CD4-positive, alpha-beta T cell treated with Interleukin-1 beta for 1 hour (primary cell): Measurements from ENCODE around the gene IL12B.
"Not testable (repeated sequence)": the region's sequence is repeated elsewhere in the genome, so short reads cannot be mapped to it uniquely, and the experiment has no call there.

Experiments
- DNase-seq, 2 donors: peaks; one replicate each; pipeline ENCODE4 v3.0.0-alpha.2; 2020 to 2022

The IL12B gene

DNA sequence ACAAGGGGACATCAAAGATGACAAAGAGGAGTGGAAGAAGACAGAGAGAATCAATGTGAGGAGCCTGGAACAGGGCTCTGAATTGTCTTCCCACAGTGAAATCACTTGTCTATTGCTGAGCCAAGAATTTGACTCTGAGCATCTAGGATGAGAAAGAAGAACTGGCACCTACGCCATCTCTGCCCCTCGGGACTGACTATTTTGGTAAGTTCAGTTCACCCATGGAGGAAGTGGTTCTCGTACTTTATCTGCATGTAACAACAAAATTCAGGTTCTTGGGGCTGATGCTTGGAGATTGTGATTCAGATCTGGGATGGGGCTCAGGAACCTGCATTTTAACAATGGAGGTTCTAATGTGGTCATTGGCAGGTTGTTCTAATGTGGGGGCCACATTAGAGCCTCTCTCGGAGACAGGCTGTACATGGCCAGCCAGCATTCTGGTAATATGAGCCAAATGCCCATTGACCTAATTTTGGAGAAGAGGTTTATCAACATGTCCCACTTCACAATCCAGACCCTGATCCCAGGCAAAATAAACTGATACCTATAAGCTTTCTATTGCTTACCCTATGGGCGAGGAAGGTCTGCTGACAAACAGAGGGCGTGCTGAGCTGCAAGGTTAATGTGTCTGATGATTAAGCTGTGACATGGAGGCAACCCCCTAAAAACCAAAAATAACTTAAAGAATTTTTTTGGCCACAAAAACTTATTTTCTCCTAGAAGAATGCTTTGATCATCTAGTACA is 2.7 kb upstream of the IL12B start:
- DNase-seq = peak in 1 of 2 donors; percentile 45

DNA sequence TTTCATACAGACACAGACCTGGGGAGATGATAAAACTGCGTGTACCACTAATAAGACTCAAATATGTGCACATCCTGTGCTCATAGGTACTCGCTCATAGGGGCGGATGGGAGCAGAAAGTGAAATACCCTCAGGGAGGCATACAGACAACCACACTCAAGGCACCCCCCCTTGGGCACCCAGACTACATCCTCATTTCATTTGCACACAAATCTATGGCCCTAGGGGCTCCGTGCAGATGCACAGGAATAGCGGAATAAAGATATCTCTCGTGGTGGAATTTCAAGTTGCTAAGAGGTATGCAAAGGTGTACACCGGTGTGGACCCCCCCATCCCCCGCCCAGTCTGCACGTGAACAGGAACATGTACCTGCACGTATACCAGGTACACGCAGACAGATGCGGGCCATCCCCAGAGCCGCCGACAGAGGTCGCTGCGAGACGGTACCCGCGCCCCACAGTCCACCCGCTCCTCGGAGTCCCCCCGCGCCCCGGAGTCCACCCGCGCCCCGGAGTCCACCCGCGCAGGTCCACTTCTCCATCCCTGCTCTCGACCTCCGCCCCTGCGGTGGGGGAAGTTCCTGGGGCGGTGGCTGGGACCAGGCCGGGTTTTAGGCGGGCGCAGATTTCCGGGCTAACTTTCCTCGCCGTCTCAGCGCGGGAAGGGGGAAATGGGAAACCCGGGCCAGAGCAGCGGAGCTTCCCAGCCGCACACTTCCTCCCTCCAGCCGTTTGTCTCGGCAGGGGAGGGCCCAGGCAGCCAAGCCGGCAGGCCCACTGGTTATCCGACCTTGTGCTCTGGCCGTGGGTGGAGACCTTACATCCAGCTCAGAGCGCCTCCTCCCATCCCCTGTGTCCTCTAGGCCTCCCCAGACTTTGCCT is 1.0 kb upstream of the IL12B start:
- peak; percentile 76 to 82 for DNase-seq

DNA sequence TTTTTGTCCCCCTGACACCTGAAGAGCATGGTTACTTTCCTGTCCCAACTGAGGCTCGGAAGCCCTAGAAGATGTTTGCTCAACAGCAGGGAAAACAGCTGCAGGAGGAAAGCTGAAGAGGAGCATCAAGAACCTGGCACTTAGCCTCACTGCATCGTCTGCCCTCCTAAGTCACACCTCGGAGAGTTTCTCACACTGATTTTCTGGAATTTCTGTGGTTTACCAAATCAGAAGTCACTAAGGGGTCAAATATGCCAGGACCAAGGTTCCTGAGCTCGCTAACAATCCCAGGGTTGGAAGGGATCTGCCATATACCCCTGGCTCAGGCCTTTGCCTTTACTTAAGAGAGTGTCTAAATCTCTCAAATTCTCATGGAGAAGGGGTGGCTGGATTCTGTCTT is 5.3 kb downstream of the IL12B start:
- no peak for DNase-seq

DNA sequence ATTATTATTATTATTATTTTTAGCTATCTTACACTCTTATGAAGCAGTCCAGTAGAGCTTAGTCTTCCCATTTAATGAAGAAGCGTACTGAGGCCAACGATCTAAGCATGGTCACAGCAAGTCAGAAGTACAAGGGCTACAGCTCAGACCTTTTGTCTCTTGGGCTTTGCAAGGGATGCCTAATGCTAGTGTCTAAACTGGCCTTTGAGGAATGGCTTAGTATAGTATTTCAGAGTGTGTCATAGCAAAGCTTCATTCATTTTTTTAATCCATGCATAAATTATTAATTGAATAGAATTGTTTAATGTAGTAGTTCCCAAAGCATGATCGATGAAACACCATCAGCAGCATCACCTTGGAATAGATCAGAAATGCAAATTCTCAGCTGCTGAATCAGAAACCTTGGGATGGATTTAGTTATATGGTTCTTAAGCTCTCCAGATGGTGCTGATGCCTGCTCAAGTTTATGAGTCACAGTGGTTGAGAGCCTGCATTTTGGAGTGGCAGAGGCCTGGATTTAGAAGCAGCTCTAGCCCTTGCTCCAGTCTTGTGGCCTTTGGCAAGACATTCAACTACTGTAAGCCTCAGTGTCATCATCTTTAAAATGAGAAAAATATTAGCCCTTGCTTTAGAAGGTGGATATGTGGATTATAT is 6.1 kb downstream of the IL12B start:
- DNase-seq = no peak

DNA sequence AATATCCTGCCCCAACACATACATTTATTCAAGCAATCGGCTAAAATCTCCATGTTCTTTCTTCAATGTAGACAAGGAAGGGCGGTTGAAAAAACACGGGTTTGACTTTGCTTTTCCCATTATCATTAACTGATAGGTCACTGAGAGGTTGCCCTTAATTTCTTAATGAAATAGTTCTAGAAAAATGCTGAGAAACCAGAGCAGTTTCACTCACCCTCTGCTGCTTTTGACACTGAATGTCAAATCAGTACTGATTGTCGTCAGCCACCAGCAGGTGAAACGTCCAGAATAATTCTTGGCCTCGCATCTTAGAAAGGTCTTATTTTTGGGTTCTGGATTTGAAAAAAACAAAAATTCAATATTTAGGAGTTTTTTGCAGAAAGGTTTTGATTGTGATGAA is 8.1 kb downstream of the IL12B start:
- DNase-seq = no peak

DNA sequence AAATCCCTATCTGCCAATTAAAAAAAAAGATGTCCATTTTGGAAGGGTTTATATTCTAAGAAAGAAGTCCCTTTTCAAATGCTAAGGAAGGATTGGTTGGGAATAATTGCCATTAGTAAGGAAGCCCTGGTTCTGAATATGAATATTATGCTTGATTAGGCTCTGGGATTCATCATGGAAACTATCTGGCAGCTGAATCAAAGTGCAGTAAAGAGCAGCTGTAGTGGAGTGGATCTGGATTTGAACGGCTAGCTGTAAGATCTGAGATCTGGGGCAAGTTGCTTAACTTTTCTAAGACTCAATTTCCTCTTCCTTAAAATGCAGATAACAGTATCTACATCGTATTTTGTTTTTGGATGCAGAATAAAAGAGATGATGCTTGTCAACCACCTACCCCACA is 10.5 kb downstream of the IL12B start:
- no peak for DNase-seq

DNA sequence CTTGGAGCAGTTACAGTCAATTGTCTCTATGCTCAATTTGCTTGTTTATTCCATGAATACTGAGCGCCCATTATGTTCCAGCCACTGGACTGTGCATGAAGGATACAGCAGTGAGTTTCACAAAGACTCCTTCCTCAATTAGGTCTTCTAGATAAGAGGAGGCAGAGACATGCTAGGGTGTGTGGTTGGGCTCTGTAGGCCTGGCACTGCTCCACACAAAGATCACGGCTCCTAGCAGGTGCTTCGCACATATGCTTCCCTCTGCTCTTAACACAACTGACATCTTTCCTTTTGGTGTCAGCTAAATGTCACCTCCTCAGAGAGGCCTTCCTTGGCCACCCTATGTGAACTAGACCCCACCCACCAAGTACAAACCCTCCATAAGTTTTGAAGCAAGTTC is 10.9 kb downstream of the IL12B start:
- DNase-seq = no peak

DNA sequence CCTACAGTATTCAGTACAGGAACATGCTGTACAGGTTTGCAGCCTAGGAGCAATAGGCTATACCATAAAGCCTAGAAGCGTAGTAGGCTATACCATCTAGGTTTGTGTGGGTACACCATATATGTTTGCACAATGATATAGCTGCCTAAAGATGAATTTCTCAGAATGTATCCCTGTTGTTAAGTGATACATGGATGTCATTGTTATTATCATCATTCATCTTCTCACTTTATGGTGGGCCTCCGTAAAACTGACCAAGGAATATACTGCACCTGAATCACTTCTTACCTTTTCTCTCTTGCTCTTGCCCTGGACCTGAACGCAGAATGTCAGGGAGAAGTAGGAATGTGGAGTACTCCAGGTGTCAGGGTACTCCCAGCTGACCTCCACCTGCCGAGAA is 11.8 kb downstream of the IL12B start:
- DNase-seq = no peak

DNA sequence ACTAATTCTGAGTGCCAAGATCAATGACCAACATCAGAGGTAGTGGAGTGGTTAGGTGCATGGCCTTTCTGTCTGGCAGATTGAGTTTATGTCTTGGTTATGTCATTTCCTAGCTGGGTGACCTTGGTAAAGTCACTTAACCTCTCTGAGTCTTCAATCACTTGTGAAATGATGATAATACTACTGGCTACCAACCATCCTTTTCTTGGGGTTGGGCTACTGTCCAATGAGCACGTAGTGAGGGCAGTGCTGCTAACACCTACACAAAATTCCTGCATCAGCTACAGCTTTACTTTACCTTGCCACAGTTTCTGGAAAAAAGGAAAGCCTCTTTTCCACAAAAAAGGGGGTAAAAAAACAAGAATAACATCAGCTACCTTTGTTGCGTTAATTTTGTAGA is 12.4 kb downstream of the IL12B start:
- no peak for DNase-seq

DNA sequence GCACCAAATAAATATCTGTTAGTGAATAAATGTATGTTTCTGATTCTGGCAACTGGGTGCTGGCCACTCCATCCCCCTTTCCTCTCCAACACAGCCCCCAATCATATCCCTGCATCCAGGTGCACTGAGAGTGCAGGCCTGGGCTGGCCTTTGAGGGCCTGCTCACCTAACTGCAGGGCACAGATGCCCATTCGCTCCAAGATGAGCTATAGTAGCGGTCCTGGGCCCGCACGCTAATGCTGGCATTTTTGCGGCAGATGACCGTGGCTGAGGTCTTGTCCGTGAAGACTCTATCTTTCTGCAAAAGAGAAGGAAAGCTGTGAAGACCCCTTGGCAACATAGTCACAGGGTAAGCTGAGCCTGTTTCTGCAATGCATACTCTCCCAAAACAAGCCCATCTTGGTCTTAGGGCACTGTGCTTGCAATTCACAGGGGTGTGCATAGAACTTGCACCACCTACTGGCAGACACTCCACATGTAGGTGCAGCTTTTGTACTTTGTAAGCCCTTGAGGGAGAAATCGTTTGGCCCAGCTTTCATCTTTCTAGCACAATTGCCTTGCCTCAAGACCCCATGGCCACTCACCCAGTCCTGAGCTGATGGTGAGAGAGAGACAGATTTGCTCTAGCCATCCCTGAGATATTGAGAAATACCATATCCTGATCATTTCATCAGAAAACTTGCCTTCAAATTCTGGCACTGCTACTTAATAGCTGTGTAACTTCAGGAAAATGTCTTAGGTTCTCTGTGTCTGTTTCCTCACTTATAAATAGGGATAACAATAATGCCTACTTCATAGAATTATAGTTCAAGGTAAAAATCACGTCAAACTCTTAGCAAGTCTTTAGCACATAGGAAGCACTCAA is 13.5 kb downstream of the IL12B start:
- DNase-seq = peak; percentile 33 to 47

DNA sequence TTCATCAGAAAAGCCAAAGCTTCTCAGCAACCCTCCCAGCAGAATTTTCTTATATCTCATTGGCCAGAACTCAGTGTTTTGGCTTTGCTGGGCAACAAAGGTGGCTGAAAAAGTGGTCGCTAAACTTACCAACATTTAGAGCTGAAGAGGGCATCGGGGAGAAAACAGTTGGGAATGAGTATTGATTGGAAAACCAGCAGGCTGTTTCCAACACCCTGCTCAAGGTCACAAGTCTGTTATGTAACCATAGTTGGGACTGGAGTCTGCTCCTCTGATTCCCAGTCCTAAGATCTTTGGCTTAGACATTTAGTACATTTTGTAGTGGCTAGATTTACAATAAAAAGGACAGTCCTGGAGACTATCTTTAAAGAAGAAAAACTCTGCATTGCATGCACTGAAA is 17.1 kb downstream of the IL12B start:
- DNase-seq = no peak

DNA sequence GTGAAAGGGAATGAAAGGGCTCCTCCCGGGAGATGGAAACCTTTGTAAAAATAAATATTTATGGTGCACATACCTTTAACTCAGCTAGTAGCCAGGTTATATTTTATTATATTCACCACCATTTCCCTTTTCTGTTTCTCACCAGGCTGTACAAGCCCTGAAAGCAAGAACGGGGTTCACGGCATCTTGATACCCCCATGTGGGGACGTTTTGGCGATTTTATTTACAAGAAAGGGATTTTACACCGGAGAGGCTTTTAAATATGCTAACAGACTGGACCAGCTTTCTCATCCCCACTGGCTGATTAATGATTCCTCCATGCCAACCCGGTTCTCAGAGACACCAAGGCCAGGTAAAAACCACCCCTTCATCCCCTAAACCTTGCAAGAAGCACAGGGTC is 19.2 kb downstream of the IL12B start:
- no peak for DNase-seq

DNA sequence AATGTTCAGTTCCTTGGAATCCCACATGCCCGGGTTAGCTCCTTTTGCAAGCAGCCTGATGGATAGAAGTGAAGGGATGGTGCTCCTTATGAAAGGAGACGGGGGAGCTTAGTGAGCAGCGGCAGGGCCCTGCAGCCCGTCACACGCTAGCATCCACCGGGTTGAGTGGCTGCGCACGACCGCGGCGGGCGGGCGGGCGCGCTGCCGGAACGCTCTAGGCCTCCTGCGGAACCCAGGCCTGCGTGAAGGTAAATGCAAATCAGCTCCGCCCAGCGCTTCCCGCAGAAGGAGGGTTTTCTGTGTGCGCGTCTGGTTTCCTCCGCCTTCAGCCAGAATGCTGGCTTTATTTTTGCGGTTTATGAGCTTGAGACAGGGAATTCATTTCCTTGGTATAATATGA is 19.8 kb downstream of the IL12B start:
- DNase-seq = peak; percentile 16 to 27

DNA sequence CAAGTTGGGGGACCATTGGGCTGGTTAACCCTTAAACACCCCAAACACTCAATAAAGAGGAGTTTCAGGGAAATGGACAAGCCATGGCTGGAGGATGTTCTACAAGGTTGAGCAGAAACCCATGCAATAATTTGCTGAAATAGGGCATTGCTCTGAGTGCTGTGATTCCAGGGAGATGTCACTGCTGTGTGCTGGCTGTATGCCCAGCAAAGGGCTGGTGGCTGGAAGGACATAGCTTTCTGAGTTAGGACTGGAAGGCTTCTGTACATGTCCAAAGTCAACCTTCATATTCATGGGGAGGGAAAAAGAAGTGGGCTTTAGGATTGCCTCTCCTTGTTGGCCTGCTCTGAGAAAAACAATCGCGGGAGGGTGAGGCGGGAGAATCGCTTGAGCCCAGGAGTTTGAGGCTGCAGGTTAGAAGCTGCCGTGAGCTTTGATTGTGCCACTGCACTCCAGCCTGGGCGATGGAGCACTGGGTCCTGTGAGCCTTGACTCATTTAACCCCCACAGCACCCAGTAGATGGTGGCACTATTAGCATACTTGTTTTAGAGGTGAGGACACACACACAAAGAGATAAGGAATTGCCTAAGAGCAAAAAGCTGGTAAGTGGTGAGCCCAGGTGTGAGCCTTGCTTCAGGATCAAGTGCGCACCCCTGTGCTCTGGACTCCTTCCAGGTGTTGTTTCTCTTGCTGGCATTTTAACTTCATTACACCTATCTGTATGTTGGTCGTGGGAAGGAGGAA is 20.4 kb downstream of the IL12B start:
- no peak for DNase-seq

DNA sequence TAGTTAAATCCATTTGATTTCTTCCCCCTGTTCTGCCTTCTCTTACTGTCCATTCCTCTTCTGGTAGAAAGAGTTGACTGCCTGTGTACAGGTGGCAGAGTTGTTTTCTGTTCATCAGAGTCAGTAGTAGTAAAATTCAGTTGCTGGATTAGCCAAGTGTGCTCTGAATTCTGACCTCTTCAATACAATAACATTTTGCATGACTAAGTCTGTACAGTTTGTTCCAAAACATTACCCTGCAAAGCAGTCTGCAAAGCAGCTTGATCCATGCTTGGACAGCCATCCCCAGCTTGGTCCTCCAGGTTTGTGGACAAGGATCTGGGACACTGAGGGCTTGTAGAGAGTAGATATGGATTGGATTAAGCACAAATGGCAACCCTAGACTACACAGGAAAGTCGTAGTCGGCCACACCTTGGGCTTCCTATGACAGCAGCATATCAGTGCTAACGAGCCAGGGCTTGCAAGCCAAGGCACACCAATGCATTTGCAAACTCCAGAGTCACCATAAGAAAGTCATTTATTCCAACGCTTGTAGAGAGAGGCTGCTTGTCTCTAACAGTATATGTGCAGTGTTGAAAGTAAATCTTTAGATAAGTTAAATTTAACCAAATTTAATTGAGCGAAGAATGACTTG is 25.2 kb downstream of the IL12B start:
- no peak for DNase-seq

DNA sequence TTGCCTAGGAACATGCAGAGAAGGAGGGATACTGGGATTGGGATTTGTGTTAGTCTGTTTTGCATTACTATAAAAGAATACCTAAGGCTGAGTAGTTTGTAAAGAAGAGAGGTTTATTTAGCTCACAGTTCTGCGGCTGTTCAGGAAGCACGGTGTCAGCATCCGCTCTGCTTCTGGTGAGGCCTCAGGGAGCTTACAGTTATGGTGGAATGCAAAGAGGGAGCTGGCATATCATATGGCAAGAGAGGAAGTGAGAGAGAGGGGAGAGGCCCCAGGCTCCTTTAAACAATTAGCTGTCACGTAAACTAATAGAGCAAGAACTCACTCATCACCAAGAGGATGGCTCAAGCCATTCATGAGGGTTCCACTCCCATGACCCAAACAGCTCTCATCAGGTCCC is 27.0 kb downstream of the IL12B start:
- no peak for DNase-seq

DNA sequence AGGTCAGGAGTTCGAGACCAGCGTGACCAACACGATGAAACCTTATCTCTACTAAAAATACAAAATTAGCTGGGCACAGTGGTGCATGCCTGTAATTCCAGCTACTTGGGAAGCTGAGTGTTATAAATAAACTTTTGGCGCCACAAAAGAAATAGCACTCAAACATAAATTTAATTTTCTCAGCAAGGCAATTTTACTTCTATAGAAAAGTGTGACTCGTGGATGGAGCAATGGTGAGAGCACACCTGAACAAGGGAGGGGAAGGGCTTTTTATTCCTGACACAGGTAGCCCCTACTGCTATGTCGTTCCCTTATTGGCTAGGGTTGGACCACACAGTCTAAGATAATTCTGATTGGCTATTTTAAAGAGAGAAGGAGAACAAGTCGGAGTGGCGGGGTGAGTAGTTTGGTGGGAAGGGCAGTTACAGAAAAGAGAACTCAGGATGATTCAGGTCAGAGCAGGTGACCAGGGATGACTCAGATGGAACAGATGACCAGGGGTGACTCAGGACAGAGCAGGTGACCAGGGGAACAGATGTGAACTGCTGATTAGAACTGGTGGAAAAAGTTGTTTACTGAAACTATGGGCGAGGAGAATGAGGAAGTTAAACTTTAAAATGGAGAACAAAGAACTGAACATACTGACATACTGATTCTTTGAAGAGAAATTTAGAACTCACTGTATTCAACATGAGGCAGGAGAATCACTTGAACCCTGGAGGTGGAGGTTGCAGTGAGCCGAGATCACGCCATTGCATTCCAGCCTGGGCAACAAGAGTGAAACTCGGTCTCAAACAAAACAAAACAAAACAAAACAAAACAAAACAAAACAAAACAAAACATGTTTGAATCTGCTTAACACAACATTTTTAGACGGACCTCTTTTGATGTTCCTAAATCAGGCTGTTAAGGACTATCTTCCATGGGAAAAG is 28.1 kb downstream of the IL12B start:
- DNase-seq = peak in 1 of 2 donors; percentile 2

DNA sequence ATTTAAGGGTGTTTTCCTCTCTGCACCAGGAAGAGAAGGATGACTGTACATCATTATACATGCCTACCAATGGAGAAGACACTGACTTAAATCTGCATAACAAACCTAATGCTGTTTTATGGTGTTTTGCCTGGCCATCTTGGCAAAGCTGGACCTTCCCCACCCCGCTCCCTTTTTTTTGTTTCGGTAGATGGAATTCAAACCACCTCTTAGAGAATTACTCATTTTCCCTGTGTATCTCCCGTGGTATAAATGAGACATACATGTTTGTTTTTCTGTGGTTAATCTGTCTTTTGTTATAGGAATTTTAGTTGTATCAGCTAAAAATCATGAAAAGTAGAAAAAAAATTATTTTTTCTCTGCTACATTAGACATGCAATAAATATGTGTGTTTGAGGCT is 28.8 kb downstream of the IL12B start:
- DNase-seq = no peak

DNA sequence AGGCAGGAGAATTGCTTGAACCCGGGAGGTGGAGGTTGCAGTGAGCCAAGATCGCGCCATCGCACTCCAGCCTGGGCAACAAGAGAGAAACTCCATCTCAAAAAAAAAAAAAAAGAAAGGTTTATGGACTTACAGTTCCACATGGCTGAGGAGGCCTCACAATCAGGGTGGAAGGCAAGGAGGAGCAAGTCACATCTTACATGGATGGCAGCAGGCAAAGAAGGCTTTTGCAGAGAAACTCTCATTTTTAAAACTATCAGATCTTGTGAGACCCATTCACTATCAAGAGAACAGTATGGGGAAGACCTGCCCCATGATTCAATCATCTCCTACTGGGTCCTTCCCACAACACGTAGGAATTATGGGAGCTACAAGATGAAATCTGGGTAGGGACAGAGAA is 33.0 kb downstream of the IL12B start:
- DNase-seq = not testable (repeated sequence)

DNA sequence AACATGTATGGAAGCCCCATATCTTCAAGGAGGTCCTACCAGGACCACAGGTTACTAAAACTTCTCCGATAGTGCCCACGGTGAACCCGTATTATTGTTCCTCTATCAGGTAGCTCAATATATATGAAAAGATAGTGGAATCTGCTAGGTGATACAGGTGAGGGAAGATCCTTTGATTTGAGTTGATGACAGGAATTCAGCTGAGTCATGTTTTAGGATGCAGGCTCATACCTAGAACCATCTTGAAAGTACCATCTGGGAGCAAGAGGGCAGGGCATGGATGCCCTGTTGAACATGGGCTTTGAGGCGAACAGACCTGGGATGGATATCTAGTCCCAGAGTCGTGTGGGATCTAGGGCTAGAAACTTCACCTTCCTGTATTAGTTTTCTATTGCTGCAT is 35.4 kb downstream of the IL12B start:
- no peak for DNase-seq
